Natural killer cell (primary cell): ENCODE measurements around the gene KIDINS220. TPM values are rescaled to one million over a fixed set of nuclear protein-coding genes. Genes with fewer than 3 reads are reported as not detected.

Source experiments
- ATAC-seq, 3 donors: fragments of 150-1000 bp in 2 of 3; fragments of 200-7000 bp in 1 of 3; cut with Tn5 transposase; 1 replicate in 1 of 3; 2 replicates in 2 of 3; pipeline ENCODE4 v1.10.0; 2021; ENCODE audit warnings: mild to moderate bottlenecking in 2 of 3, moderate library complexity in 2 of 3
- DNase-seq, 2 donors: peaks; one replicate each; pipeline versions ENCODE4 v3.0.0 to v3.0.0-alpha.2; 2013 to 2021; ENCODE audit warnings: mixed read lengths in 1 of 2
- H3K27ac ChIP-seq: one replicate; pipeline ENCODE4 v1.5.1; 2013; ENCODE audit warnings: mild to moderate bottlenecking, low read length
- H3K27me3 ChIP-seq: one replicate; pipeline ENCODE4 v1.6.1; 2013; ENCODE audit warnings: low read length; ENCODE audit not compliant: control insufficient read depth, insufficient read depth
- H3K36me3 ChIP-seq: one replicate; pipeline ENCODE4 v1.6.1; 2013; ENCODE audit warnings: low read length; ENCODE audit not compliant: control insufficient read depth, insufficient read depth
- H3K4me1 ChIP-seq: one replicate; pipeline ENCODE4 v1.6.1; 2013; ENCODE audit warnings: low read length; ENCODE audit not compliant: control insufficient read depth, insufficient read depth
- H3K4me3 ChIP-seq: one replicate; pipeline ENCODE4 v1.5.1; 2013; ENCODE audit warnings: low read length
- H3K9me3 ChIP-seq: one replicate; pipeline ENCODE4 v1.6.1; 2013; ENCODE audit warnings: low read length; ENCODE audit not compliant: control insufficient read depth, insufficient read depth
- H3K27ac Mint-ChIP-seq, 2 donors: one replicate each; pipeline ENCODE4 v1.8.0; 2022; ENCODE audit warnings: mild to moderate bottlenecking in 2 of 2, mixed read lengths in 2 of 2, moderate library complexity in 1 of 2
- H3K27me3 Mint-ChIP-seq, 2 donors: one replicate each; pipeline ENCODE4 v1.8.0; 2022; ENCODE audit warnings: low read depth in 2 of 2, mixed read lengths in 2 of 2
- H3K36me3 Mint-ChIP-seq: one replicate; pipeline ENCODE4 v1.8.0; 2022; ENCODE audit warnings: mixed read lengths
- H3K4me1 Mint-ChIP-seq, 2 donors: one replicate each; pipeline ENCODE4 v1.8.0; 2022; ENCODE audit warnings: mixed read lengths in 2 of 2
- H3K4me3 Mint-ChIP-seq: one replicate; pipeline ENCODE4 v1.8.0; 2022; ENCODE audit warnings: mild to moderate bottlenecking, moderate library complexity, mixed read lengths
- H3K9me3 Mint-ChIP-seq, 2 donors: one replicate each; pipeline ENCODE4 v1.8.0; 2022; ENCODE audit warnings: mixed read lengths in 2 of 2
- CTCF ChIP-seq: fragments of 200-600 bp; IDR thresholded peaks from one replicate; pipeline ENCODE4 v1.8.0; 2022; ENCODE audit warnings: antibody characterized with exemption
- WGBS: methylation state at CpG from one replicate; pipeline ENCODE4 v1.1.7; 2013; ENCODE audit warnings: missing lambda C conversion rate; ENCODE audit not compliant: insufficient coverage; 5-methylcytosine and 5-hydroxymethylcytosine counted together
- intact Hi-C: fragments of 100-400 bp; cut with micrococcal nuclease; formaldehyde crosslinking; loops from one replicate; pipeline ENCODE4 v1.14.2; 2022
- total RNA-seq, 4 donors: library from RNA; stranded (reverse); fragments of 120-200 nt in 1 of 4; gene quantifications; one replicate each; pipeline versions ENCODE4 v1.2.3 to v1.2.4, GENCODE V29; 2013 to 2022

The KIDINS220 gene
- total RNA-seq, 3 donors from 2014 or later (not counting 1 experiment from before 2014, with no cell fraction given): 54.1 to 84.2 (median 71.5) TPM

- H3K27me3 Mint-ChIP-seq: peaks cover 6 to 16% of the 10 kb centered on the region in 2 donors
- DNase-seq (no peak), ATAC-seq (no peak)
- Histone ChIP-seq H3K4me1 (peaks cover 9% of the 10 kb centered on the region), H3K4me3 (no peak overlapping the region), H3K27me3 (peaks cover 3% of the 10 kb centered on the region), H3K27ac (no peak overlapping the region), H3K36me3 (no peaks in the 10 kb centered on the region), H3K9me3 (no peaks in the 10 kb centered on the region)
- no peak for TF ChIP-seq CTCF
- H3K36me3 Mint-ChIP-seq: no peaks in the 10 kb centered on the region
- no peak overlapping the region for H3K27ac Mint-ChIP-seq
- H3K9me3 Mint-ChIP-seq: no peaks in the 10 kb centered on the region
- intact Hi-C loops: no loop called here
- H3K4me1 Mint-ChIP-seq: peaks cover 4 to 10% of the 10 kb centered on the region in 2 donors
- no peak overlapping the region for H3K4me3 Mint-ChIP-seq
- WGBS: 93% methylated on average over 8 of the region's 8 CpGs
Observed at GRCh38 chr2:8694737-8695136, 142.7 kb downstream of the KIDINS220 start.

DNA sequence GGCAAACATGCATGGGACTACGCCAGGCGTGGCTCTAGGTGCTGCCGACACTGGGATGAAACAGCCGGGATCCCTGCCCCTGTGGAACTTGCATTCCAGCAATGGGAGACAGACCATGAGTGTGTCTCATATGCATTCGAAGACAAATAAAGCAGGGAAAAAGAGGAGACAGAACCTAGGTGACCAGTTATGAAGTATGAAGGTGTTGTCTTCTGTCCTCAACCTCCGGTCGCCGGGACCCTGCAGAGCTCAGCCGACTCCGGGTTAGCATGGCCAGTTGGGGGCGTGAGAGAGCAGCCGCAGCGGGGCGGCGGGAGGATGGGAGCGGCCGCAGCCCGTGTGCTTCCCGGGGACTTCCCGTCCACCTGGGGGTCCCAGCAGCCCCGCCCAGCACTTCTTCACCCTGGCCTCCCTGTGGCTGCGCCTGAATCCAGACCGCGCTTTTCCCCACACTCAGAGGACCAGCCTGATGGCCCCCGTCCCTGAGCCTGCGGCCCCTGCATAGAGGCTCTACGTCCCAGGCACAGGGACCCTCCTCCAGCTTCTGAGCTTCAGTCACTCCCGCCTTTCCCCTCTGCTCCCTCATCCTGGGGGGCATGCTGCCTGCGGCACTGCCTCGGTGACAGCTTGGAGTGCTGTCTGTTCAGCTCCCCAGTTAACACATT, 144.1 kb downstream of the KIDINS220 start:
- H3K4me1 ChIP-seq: peaks cover 9% of the 10 kb centered on the region
- Mint-ChIP-seq H3K4me3 (peak overlapping the region; percentile 37), H3K27ac (no peak overlapping the region), H3K27me3 (peaks cover 6 to 16% of the 10 kb centered on the region in 2 donors), H3K9me3 (no peaks in the 10 kb centered on the region), H3K4me1 (peaks cover 4 to 10% of the 10 kb centered on the region in 2 donors), H3K36me3 (no peaks in the 10 kb centered on the region)
- H3K4me3 ChIP-seq: no peak overlapping the region
- H3K27ac ChIP-seq: no peak overlapping the region
- ATAC-seq (peak; percentile 64 to 88 (median 70)), DNase-seq (peak; percentile 35 to 45)
- 23% methylated on average over 30 of the region's 30 CpGs for WGBS
- intact Hi-C loops: no loop called here
- peaks cover 3% of the 10 kb centered on the region for H3K27me3 ChIP-seq
- TF ChIP-seq CTCF: peak; percentile 61
- H3K36me3 ChIP-seq: no peaks in the 10 kb centered on the region
- no peaks in the 10 kb centered on the region for H3K9me3 ChIP-seq

GRCh38 chr2:8692783-8693156, 144.6 kb downstream of the KIDINS220 start:
- Histone ChIP-seq H3K4me3 (no peak overlapping the region), H3K27me3 (peaks cover 3% of the 10 kb centered on the region), H3K36me3 (no peaks in the 10 kb centered on the region), H3K4me1 (peaks cover 9% of the 10 kb centered on the region), H3K27ac (no peak overlapping the region), H3K9me3 (no peaks in the 10 kb centered on the region)
- TF ChIP-seq CTCF: no peak
- no peaks in the 10 kb centered on the region for H3K9me3 Mint-ChIP-seq
- no peak overlapping the region for H3K27ac Mint-ChIP-seq
- peaks cover 6 to 16% of the 10 kb centered on the region in 2 donors for H3K27me3 Mint-ChIP-seq
- no peak overlapping the region for H3K4me3 Mint-ChIP-seq
- intact Hi-C loops: no loop called here
- H3K4me1 Mint-ChIP-seq: peaks cover 4 to 10% of the 10 kb centered on the region in 2 donors
- WGBS: 71% methylated on average over 7 of the region's 7 CpGs
- H3K36me3 Mint-ChIP-seq: no peaks in the 10 kb centered on the region
- ATAC-seq (no peak), DNase-seq (no peak)
